ENCODE results near the gene PRR20G. TPM values are rescaled to one million over a fixed set of nuclear protein-coding genes. Genes with fewer than 3 reads are reported as not detected.

PRR20G gene
- total and polyA plus RNA-seq, 2 experiments from 2014 or later: not detected

- DNase-seq: no peak
Measured at GRCh38 chr3:127266186-127266585, 21.7 kb downstream of the PRR20G start.

DNA sequence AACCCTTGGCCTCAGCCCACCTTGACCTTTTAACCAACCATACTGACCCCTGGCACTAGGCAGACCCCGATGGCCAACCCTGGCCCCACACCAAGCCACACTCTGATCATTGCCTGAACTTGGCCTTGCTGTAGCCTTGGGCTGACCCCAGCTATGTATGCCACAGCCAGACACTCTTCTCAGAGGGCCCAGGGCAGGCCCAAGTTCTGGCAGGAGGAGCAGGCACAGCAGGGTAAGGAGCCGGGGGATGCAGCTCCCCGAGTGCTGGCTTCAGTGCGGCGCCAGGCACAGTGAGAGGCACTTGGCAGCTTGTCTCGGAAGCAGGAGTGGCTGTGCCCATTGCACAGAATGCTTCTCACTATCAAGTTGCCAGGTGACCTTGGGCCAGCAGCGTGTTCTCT is 22.3 kb downstream of the PRR20G start:
- Histone ChIP-seq H3F3A (ENCODE audit: insufficient read depth) (no peaks in the 10 kb centered on the region), H3K9me2 (ENCODE audit: insufficient read depth) (no peaks in the 10 kb centered on the region), H3K9me3 (ENCODE audit: low read depth) (no peaks in the 10 kb centered on the region), H3K4me3 (no peak overlapping the region), H3K36me3 (ENCODE audit: low read depth) (no peaks in the 10 kb centered on the region), H3K9ac (no peak overlapping the region), H3K79me2 (ENCODE audit: insufficient read depth) (no peaks in the 10 kb centered on the region), H4K20me1 (ENCODE audit: insufficient read depth) (no peaks in the 10 kb centered on the region), H3K4me2 (ENCODE audit: unreplicated experiment) (no peak overlapping the region), H3K27ac (no peak overlapping the region), H2AFZ (no peak overlapping the region), H3K27me3 (replicated peaks; ENCODE audit: insufficient read depth) (peaks cover 30% of the 10 kb centered on the region), H3K4me1 (ENCODE audit: insufficient read depth) (no peaks in the 10 kb centered on the region)
- TF ChIP-seq EZH2phosphoT487 (IDR thresholded peaks at IDR 0.05; ENCODE audit: insufficient read depth, low read depth): no peak
- TF ChIP-seq EZH2 (IDR thresholded peaks at IDR 0.05; ENCODE audit: insufficient read depth, poor library complexity, severe bottlenecking): no peak
- 57 to 63% methylated on average over 7 of the region's 7 CpGs for WGBS, 2 experiments (ENCODE audit: low coverage in 1 of 2, low lambda C conversion rate in 2 of 2, missing lambda C conversion rate in 2 of 2)
- no peak for DNase-seq
- in situ Hi-C loops (cut with MboI): no loop called here

More at GRCh38 chr3:127266186-127266585, 21.7 kb downstream of the PRR20G start:
- no peak for TF ChIP-seq EZH2 (IDR thresholded peaks at IDR 0.05; ENCODE audit: insufficient read depth, poor library complexity, severe bottlenecking)
- no peak for TF ChIP-seq EZH2phosphoT487 (IDR thresholded peaks at IDR 0.05; ENCODE audit: insufficient read depth, low read depth)
- Histone ChIP-seq H3K9me2 (ENCODE audit: insufficient read depth) (no peaks in the 10 kb centered on the region), H3F3A (ENCODE audit: insufficient read depth) (no peaks in the 10 kb centered on the region), H3K9me3 (ENCODE audit: low read depth) (no peaks in the 10 kb centered on the region), H4K20me1 (ENCODE audit: insufficient read depth) (no peaks in the 10 kb centered on the region), H3K4me1 (ENCODE audit: insufficient read depth) (no peaks in the 10 kb centered on the region), H3K36me3 (ENCODE audit: low read depth) (no peaks in the 10 kb centered on the region), H3K27ac (no peak overlapping the region), H2AFZ (no peak overlapping the region), H3K27me3 (replicated peaks; ENCODE audit: insufficient read depth) (peaks cover 32% of the 10 kb centered on the region), H3K4me2 (ENCODE audit: unreplicated experiment) (no peak overlapping the region), H3K9ac (no peak overlapping the region), H3K4me3 (no peak overlapping the region), H3K79me2 (ENCODE audit: insufficient read depth) (no peaks in the 10 kb centered on the region)
- WGBS, 2 experiments (ENCODE audit: low coverage in 1 of 2, low lambda C conversion rate in 2 of 2, missing lambda C conversion rate in 2 of 2): 60% methylated on average over 9 to 10 of the region's 10 CpGs
- in situ Hi-C loops (cut with MboI): no loop called here

GRCh38 chr3:127264794-127265514 is 22.9 kb downstream of the PRR20G start:
- no peaks in the 10 kb centered on the region for H3K9me2 ChIP-seq (ENCODE audit: insufficient read depth)
- 61 to 66% methylated on average over 11 of the region's 11 CpGs for WGBS, 2 experiments (ENCODE audit: low coverage in 1 of 2, low lambda C conversion rate in 2 of 2, missing lambda C conversion rate in 2 of 2)
- H3K27me3 ChIP-seq (replicated peaks; ENCODE audit: insufficient read depth): peaks cover 24% of the 10 kb centered on the region
- no peaks in the 10 kb centered on the region for H3F3A ChIP-seq (ENCODE audit: insufficient read depth)
- no peaks in the 10 kb centered on the region for H3K4me1 ChIP-seq (ENCODE audit: insufficient read depth)
- no peak overlapping the region for H3K9ac ChIP-seq
- in situ Hi-C loops (cut with MboI): no loop called here
- H3K27ac ChIP-seq: no peak overlapping the region
- no peak overlapping the region for H3K4me2 ChIP-seq (ENCODE audit: unreplicated experiment)
- H3K4me3 ChIP-seq: no peak overlapping the region
- no peak for DNase-seq
- no peaks in the 10 kb centered on the region for H4K20me1 ChIP-seq (ENCODE audit: insufficient read depth)
- no peaks in the 10 kb centered on the region for H3K9me3 ChIP-seq (ENCODE audit: low read depth)
- no peak overlapping the region for H2AFZ ChIP-seq
- H3K36me3 ChIP-seq (ENCODE audit: low read depth): no peaks in the 10 kb centered on the region
- TF ChIP-seq EZH2phosphoT487 (IDR thresholded peaks at IDR 0.05; ENCODE audit: insufficient read depth, low read depth): no peak
- no peak for TF ChIP-seq EZH2 (IDR thresholded peaks at IDR 0.05; ENCODE audit: insufficient read depth, poor library complexity, severe bottlenecking)
- H3K79me2 ChIP-seq (ENCODE audit: insufficient read depth): no peaks in the 10 kb centered on the region

DNA sequence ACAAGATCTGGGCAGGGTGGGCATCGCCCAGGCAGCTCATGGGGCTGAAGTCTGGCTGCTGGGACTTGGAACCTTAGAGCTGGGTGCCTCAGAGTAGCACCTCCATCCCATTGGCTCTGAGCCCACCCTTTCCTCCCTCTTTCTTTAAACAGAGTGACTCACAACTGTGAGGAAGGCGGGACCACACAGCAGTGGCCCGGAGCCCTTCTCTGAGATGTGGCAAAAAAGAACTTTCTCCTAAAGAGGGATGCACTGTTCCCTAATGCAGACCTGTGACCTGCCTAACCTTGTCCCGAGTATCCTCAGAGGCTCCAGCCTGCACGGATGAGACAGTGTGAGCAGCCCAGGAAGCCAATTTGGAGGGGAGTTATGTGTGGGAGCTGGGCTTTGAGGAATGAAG is 23.6 kb downstream of the PRR20G start:
- no peaks in the 10 kb centered on the region for H3K9me2 ChIP-seq (ENCODE audit: insufficient read depth)
- no peaks in the 10 kb centered on the region for H3K9me3 ChIP-seq (ENCODE audit: low read depth)
- no peak overlapping the region for H2AFZ ChIP-seq
- H3K36me3 ChIP-seq (ENCODE audit: low read depth): no peaks in the 10 kb centered on the region
- H3F3A ChIP-seq (ENCODE audit: insufficient read depth): no peaks in the 10 kb centered on the region
- TF ChIP-seq EZH2 (IDR thresholded peaks at IDR 0.05; ENCODE audit: insufficient read depth, poor library complexity, severe bottlenecking) (no peak), EZH2phosphoT487 (IDR thresholded peaks at IDR 0.05; ENCODE audit: insufficient read depth, low read depth) (no peak)
- H3K4me1 ChIP-seq (ENCODE audit: insufficient read depth): no peaks in the 10 kb centered on the region
- DNase-seq: peak; percentile 60
- WGBS, 2 experiments (ENCODE audit: low coverage in 1 of 2, low lambda C conversion rate in 2 of 2, missing lambda C conversion rate in 2 of 2): 27 to 29% methylated on average over 5 of the region's 5 CpGs
- no peaks in the 10 kb centered on the region for H4K20me1 ChIP-seq (ENCODE audit: insufficient read depth)
- no peak overlapping the region for H3K9ac ChIP-seq
- in situ Hi-C loops (cut with MboI): no loop called here
- no peak overlapping the region for H3K27ac ChIP-seq
- H3K4me2 ChIP-seq (ENCODE audit: unreplicated experiment): no peak overlapping the region
- no peaks in the 10 kb centered on the region for H3K79me2 ChIP-seq (ENCODE audit: insufficient read depth)
- no peak overlapping the region for H3K4me3 ChIP-seq
- H3K27me3 ChIP-seq (replicated peaks; ENCODE audit: insufficient read depth): peaks cover 22% of the 10 kb centered on the region
